Measurements from ENCODE around the gene CELA3A. TPM values are rescaled to one million over a fixed set of nuclear protein-coding genes. Genes with fewer than 3 reads are reported as not detected.

Gene CELA3A
- total and polyA plus RNA-seq, 2 of the 8 experiments (the other 6 are each of a cell fraction or from before 2014, with no cell fraction given), result not detected

- POLR2A ChIA-PET (ENCODE audit: partially characterized antibody), result interaction anchor here (0.9 to 2.2 kb wide), 3 partner anchors 17 to 37 kb away, joined by 3 to 7 read pairs (median 3); no protein-coding TSS in a partner anchor
- H2AFZ ChIP-seq (ENCODE audit: low read length), result no peak overlapping the region
- no peaks in the 10 kb centered on the region for H3K79me2 ChIP-seq (ENCODE audit: control insufficient read depth in 1 of 2, insufficient read depth in 2 of 2, low read length in 2 of 2)
- H2AK5ac ChIP-seq (ENCODE audit: low read depth, low read length), result no peak overlapping the region
- no peak overlapping the region for H3K14ac ChIP-seq (ENCODE audit: insufficient read length)
- no peak overlapping the region for H3K56ac ChIP-seq (replicated peaks; ENCODE audit: insufficient read length, low read depth, low read length)
- FAIRE-seq (no peak), DNase-seq (ENCODE audit: low read depth in 1 of 2, low spot score in 2 of 2) (no peak)
- no peak overlapping the region for H3K4me2 ChIP-seq (ENCODE audit: insufficient read depth in 1 of 2, low read depth in 2 of 2, low read length in 2 of 2)
- no peak overlapping the region for H2BK120ac ChIP-seq (replicated peaks; ENCODE audit: low read depth, low read length)
- H2BK5ac ChIP-seq (ENCODE audit: low read depth, low read length), result no peak overlapping the region
- no peaks in the 10 kb centered on the region for H3K27me3 ChIP-seq (replicated peaks in 1 of 4; ENCODE audit: control insufficient read depth in 3 of 4, extremely low read depth in 1 of 4, insufficient read depth in 3 of 4, low read length in 3 of 4)
- no peaks in the 10 kb centered on the region for H3K23me2 ChIP-seq (ENCODE audit: low read depth, low read length)
- 0 out of 2 replicates have a peak overlapping the region, but pooled peaks have one; percentile 16 for H4K8ac ChIP-seq (ENCODE audit: extremely low read depth, insufficient read depth, low read length)
- TF ChIP-seq SRF (IDR thresholded peaks at IDR 0.05; ENCODE audit: low read depth, low read length) (no peak), ZNF274 (IDR thresholded peaks at IDR 0.05; ENCODE audit: borderline replicate concordance, extremely low read depth, low read length) (no peak), USF2 (IDR thresholded peaks at IDR 0.05; ENCODE audit: low read length) (no peak), HDAC2 (IDR thresholded peaks at IDR 0.05; ENCODE audit: borderline replicate concordance in 1 of 2, low read depth in 2 of 2, low read length in 2 of 2) (no peak), CHD2 (IDR thresholded peaks at IDR 0.05; ENCODE audit: low read length) (no peak), POLR2AphosphoS5 (IDR thresholded peaks at IDR 0.05; ENCODE audit: low read depth, low read length) (no peak), HDAC6 (IDR thresholded peaks at IDR 0.05; ENCODE audit: low read depth, low read length) (no peak), KDM4A (IDR thresholded peaks at IDR 0.05; ENCODE audit: low read depth, low read length, severe bottlenecking) (no peak), EZH2 (IDR thresholded peaks at IDR 0.05; ENCODE audit: low read depth, low read length, severe bottlenecking) (no peak), TBP (IDR thresholded peaks at IDR 0.05; ENCODE audit: low read depth, low read length) (no peak), ASH2L (IDR thresholded peaks at IDR 0.05; ENCODE audit: low read length) (no peak), CREB1 (IDR thresholded peaks at IDR 0.05) (no peak)
- CTCF ChIA-PET (ENCODE audit: partially characterized antibody), result interaction anchor here (0.6 to 2.6 kb wide), 3 partner anchors 11 to 281 kb away, joined by 3 to 14 read pairs (median 5); no protein-coding TSS in a partner anchor
- H3K18ac ChIP-seq (ENCODE audit: extremely low read depth, low read length), result no peak overlapping the region
- no peak overlapping the region for H2BK15ac ChIP-seq (ENCODE audit: low read length)
- H3K9ac ChIP-seq (replicated peaks in 1 of 4; ENCODE audit: extremely low read depth in 1 of 4, low read depth in 3 of 4, low read length in 3 of 4), result no peak overlapping the region; a peak in 1 of 7 replicates
- H4K91ac ChIP-seq (replicated peaks; ENCODE audit: insufficient read length, low read length), result peak overlapping the region; percentile 10
- H3K27ac ChIP-seq (ENCODE audit: low read depth, low read length), result no peak overlapping the region
- 100% methylated on average over 2 of the region's 2 CpGs; no CpG with 5 or more reads in 1 of the 2 experiments for WGBS, 2 experiments (ENCODE audit: extremely low coverage in 1 of 2, insufficient coverage in 1 of 2, insufficient read length in 1 of 2, insufficient replicate concordance in 2 of 2, low coverage in 1 of 2, low lambda C conversion rate in 2 of 2, missing lambda C conversion rate in 1 of 2)
- no peak overlapping the region for H3K23ac ChIP-seq (ENCODE audit: insufficient read length)
- no peaks in the 10 kb centered on the region for H3K79me1 ChIP-seq (ENCODE audit: low read depth, low read length)
- no peaks in the 10 kb centered on the region for H4K20me1 ChIP-seq (replicated peaks in 1 of 2; ENCODE audit: control insufficient read depth in 1 of 2, insufficient read depth in 2 of 2, low read length in 2 of 2)
- no peak overlapping the region; the same call in 1 of the 2 replicates for H2BK12ac ChIP-seq (ENCODE audit: low read depth, low read length)
- peaks cover 0 to 10% (median 6%) of the 10 kb centered on the region in 4 experiments; a peak in 6 of 7 replicates for H3K4me1 ChIP-seq (replicated peaks in 1 of 4; ENCODE audit: control insufficient read depth in 3 of 4, insufficient read depth in 4 of 4, low read length in 3 of 4)
- H3K4me3 ChIP-seq (ENCODE audit: extremely low read depth in 1 of 4, insufficient read depth in 2 of 4, low read depth in 3 of 4, low read length in 4 of 4), result no peak overlapping the region
- H3K9me3 ChIP-seq (ENCODE audit: insufficient read depth in 2 of 2, low read depth in 1 of 2, low read length in 1 of 2), result no peaks in the 10 kb centered on the region
- H2BK20ac ChIP-seq (ENCODE audit: low read length), result no peak overlapping the region
- H3K36me3 ChIP-seq (ENCODE audit: control insufficient read depth in 2 of 4, insufficient read depth in 4 of 4, low read length in 3 of 4), result no peaks in the 10 kb centered on the region
- no peak overlapping the region for H4K5ac ChIP-seq (ENCODE audit: insufficient read length, low read depth, low read length)
- no peak overlapping the region for H3K4ac ChIP-seq (replicated peaks; ENCODE audit: insufficient read length, low read depth, low read length)
These were observed 39.7 kb upstream of the CELA3A start for GRCh38 chr1:21961799-21962198.
